ENCODE results near the gene KLC4. TPM values are rescaled to one million over a fixed set of nuclear protein-coding genes. Genes with fewer than 3 reads are reported as not detected.

Gene KLC4
- total RNA-seq, 2 experiments from 2014 or later = 10.6 to 11.5 TPM

DNA sequence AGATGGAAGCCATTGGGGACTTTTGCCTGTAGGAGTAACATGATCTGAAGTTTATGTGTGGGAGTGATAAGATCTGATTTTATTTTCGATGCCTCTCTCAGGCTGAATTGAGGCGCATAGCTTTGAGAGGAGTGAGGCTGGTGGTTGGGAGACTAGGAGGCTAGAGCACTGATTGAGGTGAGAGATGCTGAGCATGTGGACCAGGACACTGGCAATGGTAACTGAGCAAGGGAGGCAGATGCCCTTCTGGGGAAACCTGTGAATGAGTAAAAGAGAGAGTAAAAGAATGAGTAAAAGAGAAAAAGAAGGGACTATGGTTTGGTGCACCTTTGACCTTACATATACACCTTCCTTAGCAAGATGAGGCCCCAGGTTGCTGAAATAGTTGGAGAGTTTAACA is 35.0 kb upstream of the KLC4 start:
- ATAC-seq (no peak), DNase-seq (no peak)
- intact Hi-C loops (cut with micrococcal nuclease) = no loop called here
- Mint-ChIP-seq H3K27me3 (no peaks in the 10 kb centered on the region), H3K4me3 (peak overlapping the region; percentile 0), H3K36me3 (ENCODE audit: low read depth) (peaks cover 43% of the 10 kb centered on the region), H3K9me3 (no peaks in the 10 kb centered on the region), H3K27ac (peak overlapping the region; percentile 77), H3K4me1 (ENCODE audit: low read depth) (peaks cover 22% of the 10 kb centered on the region)
- TF ChIP-seq, protein P1, sequence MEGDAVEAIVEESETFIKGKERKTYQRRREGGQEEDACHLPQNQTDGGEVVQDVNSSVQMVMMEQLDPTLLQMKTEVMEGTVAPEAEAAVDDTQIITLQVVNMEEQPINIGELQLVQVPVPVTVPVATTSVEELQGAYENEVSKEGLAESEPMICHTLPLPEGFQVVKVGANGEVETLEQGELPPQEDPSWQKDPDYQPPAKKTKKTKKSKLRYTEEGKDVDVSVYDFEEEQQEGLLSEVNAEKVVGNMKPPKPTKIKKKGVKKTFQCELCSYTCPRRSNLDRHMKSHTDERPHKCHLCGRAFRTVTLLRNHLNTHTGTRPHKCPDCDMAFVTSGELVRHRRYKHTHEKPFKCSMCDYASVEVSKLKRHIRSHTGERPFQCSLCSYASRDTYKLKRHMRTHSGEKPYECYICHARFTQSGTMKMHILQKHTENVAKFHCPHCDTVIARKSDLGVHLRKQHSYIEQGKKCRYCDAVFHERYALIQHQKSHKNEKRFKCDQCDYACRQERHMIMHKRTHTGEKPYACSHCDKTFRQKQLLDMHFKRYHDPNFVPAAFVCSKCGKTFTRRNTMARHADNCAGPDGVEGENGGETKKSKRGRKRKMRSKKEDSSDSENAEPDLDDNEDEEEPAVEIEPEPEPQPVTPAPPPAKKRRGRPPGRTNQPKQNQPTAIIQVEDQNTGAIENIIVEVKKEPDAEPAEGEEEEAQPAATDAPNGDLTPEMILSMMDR (IDR thresholded peaks at IDR 0.05) = no peak
- POLR2A ChIA-PET = interaction anchor here (0.8 to 1.9 kb wide), 2 partner anchors 10 to 199 kb away, joined by 3 to 9 read pairs; partner anchors contain the start of gene KLHDC3
- CTCF ChIA-PET = interaction anchor here (1.0 kb wide), 1 partner anchor 119 kb away, joined by 3 read pairs; no protein-coding TSS in a partner anchor

DNA sequence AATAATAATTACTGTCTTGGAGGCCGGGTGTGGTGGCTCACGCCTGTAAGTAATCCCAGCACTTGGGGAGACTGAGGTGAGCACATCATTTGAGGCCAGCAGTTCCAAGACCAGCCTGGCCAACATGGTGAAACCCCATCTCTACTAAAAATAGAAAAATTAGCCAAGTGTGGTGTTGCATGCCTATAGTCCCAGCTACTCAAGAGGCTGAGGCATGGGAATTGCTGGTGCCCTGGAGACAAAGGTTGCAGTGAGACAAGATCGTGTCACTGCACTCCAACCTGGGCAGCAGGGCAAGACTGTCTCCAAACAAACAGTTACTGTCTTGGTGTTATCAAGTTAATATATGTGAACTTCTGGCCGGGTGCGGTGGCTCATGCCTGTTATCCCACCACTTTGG is 33.1 kb upstream of the KLC4 start:
- H3K4me3 Mint-ChIP-seq = no peak overlapping the region
- ATAC-seq (no peak), DNase-seq (no peak)
- CTCF ChIA-PET = interaction anchor here (1.8 kb wide), 1 partner anchor 117 kb away, joined by 5 read pairs; no protein-coding TSS in a partner anchor
- no peak overlapping the region for H3K27ac Mint-ChIP-seq
- peaks cover 14% of the 10 kb centered on the region for H3K4me1 Mint-ChIP-seq (ENCODE audit: low read depth)
- TF ChIP-seq, protein P1 (IDR thresholded peaks at IDR 0.05) = no peak
- peaks cover 46% of the 10 kb centered on the region for H3K36me3 Mint-ChIP-seq (ENCODE audit: low read depth)
- POLR2A ChIA-PET = no interaction called here
- no peaks in the 10 kb centered on the region for H3K27me3 Mint-ChIP-seq
- H3K9me3 Mint-ChIP-seq = no peaks in the 10 kb centered on the region
- intact Hi-C loops (cut with micrococcal nuclease) = no loop called here

DNA sequence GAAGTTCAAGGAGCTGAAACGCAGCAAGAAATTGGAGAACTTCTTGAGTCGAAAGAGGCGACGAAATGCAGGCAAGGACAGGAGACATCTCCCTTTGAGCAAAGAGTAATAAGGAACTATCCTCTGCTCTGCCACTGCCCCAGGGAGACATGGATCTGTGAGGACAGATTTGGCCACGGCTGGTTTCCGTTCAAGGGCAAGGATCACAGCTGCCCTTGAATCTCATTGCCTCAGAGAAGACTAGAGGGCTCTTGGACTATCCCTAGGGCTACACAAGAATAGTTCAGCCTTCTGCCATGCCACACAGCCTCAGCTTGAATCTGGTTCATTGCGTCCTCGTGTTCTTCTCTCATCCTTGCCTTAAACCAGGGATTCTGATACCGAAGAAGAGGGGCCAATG is 30.3 kb upstream of the KLC4 start:
- no peaks in the 10 kb centered on the region for H3K27me3 Mint-ChIP-seq
- no peak overlapping the region for H3K4me3 Mint-ChIP-seq
- no peak overlapping the region for H3K27ac Mint-ChIP-seq
- H3K9me3 Mint-ChIP-seq = no peaks in the 10 kb centered on the region
- ATAC-seq = no peak
- TF ChIP-seq, protein P1 (IDR thresholded peaks at IDR 0.05) = no peak
- peaks cover 56% of the 10 kb centered on the region for H3K36me3 Mint-ChIP-seq (ENCODE audit: low read depth)
- DNase-seq = no peak
- intact Hi-C loops (cut with micrococcal nuclease) = no loop called here
- ChIA-PET POLR2A (interaction anchor here (0.6 to 1.3 kb wide), 2 partner anchors 14 to 111 kb away, joined by 3 to 5 read pairs; partner anchors contain the start of gene KLHDC3), CTCF (interaction anchor here (0.8 to 1.4 kb wide), 3 partner anchors 14 to 128 kb away, joined by 3 to 4 read pairs (median 3); no protein-coding TSS in a partner anchor)
- peaks cover 13% of the 10 kb centered on the region for H3K4me1 Mint-ChIP-seq (ENCODE audit: low read depth)

DNA sequence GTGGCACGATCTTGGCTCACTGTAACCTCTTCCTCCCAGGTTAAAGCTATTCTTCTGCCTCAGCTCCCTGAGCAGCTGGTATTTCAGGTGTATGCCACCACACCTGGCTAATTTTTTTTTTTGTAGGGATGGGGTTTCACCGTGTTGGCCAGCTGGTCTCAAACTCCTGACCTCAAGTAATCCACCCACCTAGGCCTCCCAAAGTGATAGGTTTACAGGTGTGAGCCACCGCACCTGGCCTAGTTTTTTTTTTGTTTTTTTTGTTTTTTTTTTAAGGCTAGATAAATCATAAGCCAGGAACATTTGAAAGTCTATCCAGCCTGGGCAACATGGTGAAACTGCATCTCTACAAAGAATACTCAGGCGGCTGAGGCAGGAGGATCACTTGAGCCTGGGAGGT is 27.1 kb upstream of the KLC4 start:
- H3K27me3 Mint-ChIP-seq = no peaks in the 10 kb centered on the region
- no peak overlapping the region for H3K27ac Mint-ChIP-seq
- H3K36me3 Mint-ChIP-seq (ENCODE audit: low read depth) = peaks cover 37% of the 10 kb centered on the region
- POLR2A ChIA-PET = interaction anchor here (0.6 to 2.2 kb wide), 4 partner anchors 11 to 772 kb away, joined by 3 to 8 read pairs (median 3); partner anchors contain the start of gene RRP36
- peaks cover 4% of the 10 kb centered on the region for H3K4me1 Mint-ChIP-seq (ENCODE audit: low read depth)
- TF ChIP-seq, protein P1 (IDR thresholded peaks at IDR 0.05) = no peak
- CTCF ChIA-PET = no interaction called here
- H3K4me3 Mint-ChIP-seq = no peak overlapping the region
- no peaks in the 10 kb centered on the region for H3K9me3 Mint-ChIP-seq
- DNase-seq = no peak
- ATAC-seq = no peak
- intact Hi-C loops (cut with micrococcal nuclease) = no loop called here

DNA sequence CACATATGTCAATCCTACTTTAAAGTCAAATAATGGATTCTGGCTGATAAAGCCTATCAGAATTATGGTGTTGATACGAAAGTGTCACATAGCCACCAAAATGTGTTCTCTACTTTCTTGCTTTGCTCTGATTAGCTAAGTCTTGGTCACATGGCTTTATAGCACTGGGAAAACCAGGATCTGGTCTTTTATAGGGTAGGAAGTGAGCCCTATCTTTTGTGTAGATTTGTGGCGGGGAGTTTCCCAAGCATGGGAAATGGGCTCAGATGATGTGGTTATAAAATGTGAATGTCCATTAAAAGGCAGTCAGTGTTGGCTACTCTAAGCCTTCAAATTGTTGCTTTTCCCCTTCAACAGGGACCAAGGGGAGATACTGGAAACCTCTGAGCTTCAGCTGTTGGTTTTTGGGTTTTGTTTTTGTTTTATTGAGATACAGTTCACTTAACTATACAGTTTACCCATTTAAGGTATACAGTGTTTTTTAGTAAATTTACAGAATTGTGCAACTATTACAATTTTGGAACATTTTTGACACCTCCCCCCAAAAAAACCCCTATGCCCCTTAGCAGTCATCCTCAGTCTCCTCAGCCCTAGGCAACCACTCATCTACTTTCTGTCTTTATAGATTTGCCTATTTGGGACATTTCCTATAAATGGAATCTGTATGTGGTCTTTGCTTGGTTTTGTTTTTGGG is 25.8 kb upstream of the KLC4 start:
- Mint-ChIP-seq H3K4me1 (ENCODE audit: low read depth) (peaks cover 4% of the 10 kb centered on the region), H3K9me3 (no peaks in the 10 kb centered on the region), H3K27ac (peak overlapping the region; percentile 49), H3K27me3 (no peaks in the 10 kb centered on the region), H3K36me3 (ENCODE audit: low read depth) (peaks cover 35% of the 10 kb centered on the region), H3K4me3 (no peak overlapping the region)
- intact Hi-C loops (cut with micrococcal nuclease) = no loop called here
- no peak for DNase-seq
- ATAC-seq = no peak
- ChIA-PET CTCF (interaction anchor here (0.8 kb wide), 1 partner anchor 23 kb away, joined by 3 read pairs; no protein-coding TSS in a partner anchor), POLR2A (interaction anchor here (2.2 kb wide), 1 partner anchor 12 kb away, joined by 8 read pairs; the partner anchor contains the start of gene RRP36)
- TF ChIP-seq, protein P1 (IDR thresholded peaks at IDR 0.05) = no peak

Measured in activated CD8-positive, alpha-beta T cell treated with anti-CD3 and anti-CD28 coated beads for 36 hours (primary cell).